GM19397 (cell line): Measurements from ENCODE around the gene KLF9.

Source experiments
- ATAC-seq: cut with Tn5 transposase; IDR thresholded peaks from one replicate; pipeline ENCODE4 v1.9.1; 2021; ENCODE audit warnings: mild to moderate bottlenecking, moderate library complexity; ENCODE audit not compliant: unreplicated experiment

Gene KLF9

DNA sequence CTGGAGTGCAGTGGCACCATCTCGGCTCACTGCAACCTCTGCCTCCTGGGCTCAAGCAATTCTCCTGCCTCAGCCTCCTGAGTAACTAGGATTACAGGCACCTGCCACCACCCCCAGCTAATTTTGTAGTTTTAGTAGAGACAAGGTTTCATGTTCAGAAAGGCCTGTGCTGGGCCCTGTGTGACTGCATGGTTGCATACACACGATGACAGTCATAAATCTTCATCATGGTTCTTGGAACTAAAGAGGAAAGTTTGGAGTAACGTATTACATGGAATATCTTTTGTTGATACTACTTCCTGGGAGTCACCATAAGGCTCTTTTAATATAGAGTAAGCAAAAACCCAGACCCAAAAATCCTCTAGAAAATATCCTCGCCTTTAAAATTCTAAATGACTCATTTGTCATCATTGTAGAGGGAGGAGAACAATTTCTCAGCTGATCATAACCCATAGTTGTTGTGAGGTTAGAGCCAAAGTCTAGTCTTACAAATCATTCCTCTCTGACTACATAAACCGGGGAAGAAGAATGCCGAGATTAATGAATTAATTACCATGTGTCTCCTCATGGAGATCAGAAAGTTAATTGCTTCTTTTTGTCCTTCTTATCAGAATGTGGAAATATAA lies 47.0 kb downstream of the KLF9 start:
- no peak for ATAC-seq

DNA sequence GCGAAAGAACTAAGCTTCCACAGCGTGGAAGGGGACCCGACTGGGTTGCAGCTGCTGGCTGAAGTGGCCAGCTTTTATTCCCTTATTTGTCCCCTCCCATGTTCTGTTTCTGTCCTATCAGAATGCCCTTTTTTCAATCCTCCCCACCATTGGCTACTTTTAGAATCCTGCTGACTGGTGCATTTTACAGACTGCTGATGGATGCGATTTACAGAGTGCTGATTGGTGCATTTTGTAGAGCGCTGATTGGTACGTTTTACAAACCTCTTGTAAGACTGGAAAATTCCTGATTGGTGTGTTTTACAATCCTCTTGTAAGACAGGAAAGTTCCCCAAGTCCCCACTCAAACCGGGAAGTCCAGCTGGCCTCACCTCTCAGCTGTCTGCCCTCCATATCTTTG lies 50.7 kb downstream of the KLF9 start:
- no peak for ATAC-seq

DNA sequence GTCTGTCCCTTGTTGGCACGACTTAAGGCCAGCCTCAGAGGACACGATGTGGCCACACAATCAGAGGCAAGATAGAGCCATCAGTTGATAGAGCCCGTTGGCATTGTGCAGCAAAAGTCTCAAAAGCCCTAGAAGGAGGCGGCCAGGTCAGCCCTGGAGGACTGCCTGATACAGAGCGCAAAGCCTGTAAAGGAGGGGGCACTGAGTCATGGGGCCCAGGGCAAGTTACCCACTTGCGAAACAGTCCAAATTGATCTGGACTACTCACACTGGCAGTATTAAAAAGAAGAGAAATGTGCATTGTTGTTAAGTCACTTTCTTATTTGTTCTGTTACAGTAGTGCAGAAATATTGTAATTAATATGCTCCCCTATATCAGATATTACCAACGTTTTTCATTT lies 51.5 kb downstream of the KLF9 start:
- ATAC-seq, result no peak

DNA sequence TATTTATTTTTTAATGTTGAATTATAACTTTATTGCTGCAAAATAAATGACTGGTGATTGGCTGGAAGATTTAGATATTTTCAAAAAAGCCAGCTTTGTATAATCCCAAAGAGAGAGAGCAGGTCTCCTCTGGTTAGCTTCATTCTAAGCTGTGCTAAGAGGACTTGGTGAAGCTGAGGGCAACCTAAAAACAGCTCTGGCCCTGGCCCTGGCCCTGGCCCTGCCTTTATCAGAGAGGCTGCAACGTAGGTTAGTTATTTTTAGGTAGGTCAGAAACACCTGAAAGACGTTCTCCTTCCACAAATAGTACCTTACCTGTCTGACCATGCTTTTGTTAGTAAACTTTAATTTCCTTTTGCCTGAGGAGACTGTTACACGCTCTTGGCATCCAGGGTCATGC lies 58.7 kb downstream of the KLF9 start:
- ATAC-seq, result no peak

DNA sequence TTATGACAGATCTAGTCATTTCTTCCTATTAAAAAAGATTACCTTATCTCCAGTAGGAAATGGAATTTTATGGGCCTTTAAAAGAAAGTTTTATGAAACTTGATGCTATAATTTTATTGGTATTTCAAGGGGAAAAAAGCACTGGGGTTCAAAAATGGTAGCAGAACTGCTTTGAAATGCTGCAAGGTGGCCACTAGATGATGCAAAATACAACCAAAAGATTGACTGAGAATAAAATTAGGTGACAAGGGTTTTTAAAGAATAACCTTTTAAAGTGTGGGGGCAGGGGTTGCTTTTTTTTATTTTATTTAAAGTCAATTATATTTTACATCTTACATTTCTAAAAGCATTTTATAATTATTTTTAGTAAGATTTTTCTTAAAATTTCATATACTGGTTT lies 61.7 kb downstream of the KLF9 start:
- ATAC-seq, result no peak

DNA sequence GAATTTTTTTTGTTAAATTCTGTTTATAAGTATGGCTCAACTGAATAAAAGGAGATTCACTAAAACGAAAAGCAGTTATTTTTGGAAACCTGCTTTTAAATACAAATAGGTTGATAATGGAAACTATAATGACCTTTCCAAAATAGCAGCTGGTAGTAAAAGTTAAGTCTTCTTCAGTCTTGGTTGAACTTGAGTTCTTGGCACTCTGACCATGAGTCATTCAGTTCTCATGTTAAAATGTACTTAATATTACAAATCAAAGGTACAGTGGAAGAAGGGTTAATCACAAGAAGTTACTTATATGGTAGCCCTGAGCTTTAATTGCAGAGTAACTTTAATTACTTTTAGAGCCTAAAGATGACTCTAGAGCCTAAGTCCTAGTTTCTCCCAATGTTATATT lies 62.1 kb downstream of the KLF9 start:
- ATAC-seq, result no peak

DNA sequence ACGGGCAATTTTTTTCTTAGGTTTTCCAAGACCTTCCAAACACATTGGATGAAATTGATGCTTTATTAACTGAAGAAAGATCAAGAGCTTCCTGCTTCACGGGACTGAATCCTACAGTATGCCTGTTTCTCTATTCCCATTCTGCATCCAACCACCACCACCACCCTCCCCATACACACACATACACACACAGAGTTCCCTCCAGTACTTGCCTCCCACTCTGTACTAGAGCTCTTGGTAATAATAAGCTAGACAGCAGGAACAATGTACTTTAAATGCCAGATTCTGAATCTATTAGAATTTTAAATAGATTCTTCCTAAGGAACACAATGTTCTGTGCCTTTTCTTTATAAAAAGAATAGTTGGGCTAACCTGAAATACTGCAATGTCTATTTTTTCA lies 67.4 kb downstream of the KLF9 start:
- ATAC-seq, result no peak

DNA sequence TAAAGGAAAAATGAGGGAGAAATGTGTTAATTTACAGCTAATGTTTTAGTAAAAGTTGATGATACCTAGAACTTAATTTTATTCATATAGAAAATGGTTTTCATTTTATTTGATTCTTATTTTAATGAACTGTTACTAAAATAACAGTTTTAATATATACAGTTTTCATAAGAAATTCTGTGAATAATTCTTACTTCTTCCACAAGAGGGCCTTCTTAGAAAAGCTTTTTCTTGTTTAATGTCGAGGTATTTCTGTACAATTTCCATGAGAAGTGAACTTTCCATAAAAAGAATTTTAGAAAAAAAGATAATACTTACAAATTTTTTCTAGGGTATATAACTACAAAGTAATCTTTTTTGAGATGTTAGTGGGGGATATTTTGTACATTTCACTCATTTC lies 73.9 kb downstream of the KLF9 start:
- ATAC-seq, result no peak
